Middle frontal gyrus (tissue), 1 donor: ENCODE data around the gene DIP2A.
"Not testable (repeated sequence)": the region's sequence is repeated elsewhere in the genome, so short reads cannot be mapped to it uniquely, and the experiment has no call there.

Experiments
- DNase-seq: peaks from one replicate; pipeline ENCODE4 v3.0.0-alpha.2; 2015; ENCODE audit warnings: low spot score; ENCODE audit errors: extremely low spot score

DIP2A gene

GRCh38 chr21:46554431-46555224 is 95.9 kb downstream of the DIP2A start:
- no peak for DNase-seq

GRCh38 chr21:46555225-46555617 is 96.5 kb downstream of the DIP2A start:
- no peak for DNase-seq

GRCh38 chr21:46555678-46556077 is 97.0 kb downstream of the DIP2A start:
- no peak for DNase-seq

- DNase-seq = no peak
Measured at GRCh38 chr21:46556802-46557201, 98.1 kb downstream of the DIP2A start.

GRCh38 chr21:46557469-46557868 is 98.8 kb downstream of the DIP2A start:
- DNase-seq = no peak

- DNase-seq = no peak
Measured at GRCh38 chr21:46557919-46558392, 99.3 kb downstream of the DIP2A start.

- DNase-seq = no peak
Measured at GRCh38 chr21:46559291-46559983, 100.7 kb downstream of the DIP2A start.

- no peak for DNase-seq
Measured at GRCh38 chr21:46560568-46561444, 102.1 kb downstream of the DIP2A start.

GRCh38 chr21:46561445-46562090 is 102.9 kb downstream of the DIP2A start:
- no peak for DNase-seq

GRCh38 chr21:46562472-46562871 is 103.8 kb downstream of the DIP2A start:
- no peak for DNase-seq

- no peak for DNase-seq
Measured at GRCh38 chr21:46562964-46563607, 104.4 kb downstream of the DIP2A start.

- DNase-seq = no peak
Measured at GRCh38 chr21:46564391-46564790, 105.7 kb downstream of the DIP2A start.

GRCh38 chr21:46567348-46567747 is 108.7 kb downstream of the DIP2A start:
- DNase-seq = no peak

GRCh38 chr21:46568562-46568961 is 109.9 kb downstream of the DIP2A start:
- no peak for DNase-seq

GRCh38 chr21:46569081-46569480 is 110.4 kb downstream of the DIP2A start:
- no peak for DNase-seq

- DNase-seq = no peak
Measured at GRCh38 chr21:46570119-46570518, 111.4 kb downstream of the DIP2A start.

GRCh38 chr21:46570631-46571030 is 111.9 kb downstream of the DIP2A start:
- no peak for DNase-seq

GRCh38 chr21:46572850-46573249 is 114.2 kb downstream of the DIP2A start:
- DNase-seq = no peak

- DNase-seq = not testable (repeated sequence)
Measured at GRCh38 chr21:46577786-46578185, 119.1 kb downstream of the DIP2A start.

- not testable (repeated sequence) for DNase-seq
Measured at GRCh38 chr21:46579394-46579793, 120.7 kb downstream of the DIP2A start.
